ENCODE data around the gene GC. TPM values are rescaled to one million over a fixed set of nuclear protein-coding genes. Genes with fewer than 3 reads are reported as not detected.

Gene GC
- total RNA-seq, 2 donors from 2014 or later, result 16.2 to 34.8 TPM

DNA sequence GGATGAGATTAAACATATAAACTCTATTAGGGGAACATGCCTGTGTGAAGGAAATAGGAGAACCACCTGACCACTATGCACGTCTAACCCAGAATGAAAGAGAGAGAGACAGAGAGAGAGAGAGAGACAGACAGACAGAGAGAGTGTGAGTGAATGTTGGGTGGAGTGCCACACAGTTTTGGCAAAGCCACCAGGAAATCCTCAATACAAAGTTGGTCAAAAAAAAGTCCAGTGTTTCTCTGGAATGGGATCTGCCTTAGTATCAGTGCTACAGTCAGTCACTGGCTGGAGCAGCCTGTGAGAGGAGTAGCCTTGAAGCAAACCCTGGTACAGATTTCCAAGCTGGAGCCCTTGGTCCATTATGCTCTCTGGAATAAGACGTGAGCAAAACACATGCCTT is 91.7 kb downstream of the GC start:
- H3K36me3 ChIP-seq (replicated peaks in 1 of 2; ENCODE audit: insufficient read depth in 1 of 2, low read depth in 2 of 2), result no peaks in the 10 kb centered on the region
- peak overlapping the region in 2 of 4 donors; percentile 51 to 55 for H3K27ac ChIP-seq
- no peak for TF ChIP-seq POLR2A (IDR thresholded peaks at IDR 0.05)
- TF ChIP-seq, protein P1, sequence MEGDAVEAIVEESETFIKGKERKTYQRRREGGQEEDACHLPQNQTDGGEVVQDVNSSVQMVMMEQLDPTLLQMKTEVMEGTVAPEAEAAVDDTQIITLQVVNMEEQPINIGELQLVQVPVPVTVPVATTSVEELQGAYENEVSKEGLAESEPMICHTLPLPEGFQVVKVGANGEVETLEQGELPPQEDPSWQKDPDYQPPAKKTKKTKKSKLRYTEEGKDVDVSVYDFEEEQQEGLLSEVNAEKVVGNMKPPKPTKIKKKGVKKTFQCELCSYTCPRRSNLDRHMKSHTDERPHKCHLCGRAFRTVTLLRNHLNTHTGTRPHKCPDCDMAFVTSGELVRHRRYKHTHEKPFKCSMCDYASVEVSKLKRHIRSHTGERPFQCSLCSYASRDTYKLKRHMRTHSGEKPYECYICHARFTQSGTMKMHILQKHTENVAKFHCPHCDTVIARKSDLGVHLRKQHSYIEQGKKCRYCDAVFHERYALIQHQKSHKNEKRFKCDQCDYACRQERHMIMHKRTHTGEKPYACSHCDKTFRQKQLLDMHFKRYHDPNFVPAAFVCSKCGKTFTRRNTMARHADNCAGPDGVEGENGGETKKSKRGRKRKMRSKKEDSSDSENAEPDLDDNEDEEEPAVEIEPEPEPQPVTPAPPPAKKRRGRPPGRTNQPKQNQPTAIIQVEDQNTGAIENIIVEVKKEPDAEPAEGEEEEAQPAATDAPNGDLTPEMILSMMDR (IDR thresholded peaks at IDR 0.05), result no peak
- no peaks in the 10 kb centered on the region for H3K9me3 ChIP-seq
- H3K27me3 ChIP-seq, result no peaks in the 10 kb centered on the region
- no peak overlapping the region for H3K4me3 ChIP-seq
- WGBS, 2 donors, result 49 to 55% methylated on average over 2 of the region's 2 CpGs
- ATAC-seq (peak; percentile 36), DNase-seq (peak in 1 of 4 donors; percentile 11)
- H3K4me1 ChIP-seq, result peaks cover 21% of the 10 kb centered on the region
- intact Hi-C loops (cut with DNase I), result no loop called here

Small RNA genes within 50 kb of the gene (small RNA-seq; reads per million reads assigned to genes)
- gene RNA5SP163, result not detected

Other genes starting within 250 kb of the GC start
- gene NPFFR2, start 247.9 kb upstream of the GC start, total RNA-seq, result not detected